ENCODE data around the gene SELENOF. TPM values are rescaled to one million over a fixed set of nuclear protein-coding genes. Genes with fewer than 3 reads are reported as not detected.

The SELENOF gene
- total and polyA plus RNA-seq, 2 of the 13 experiments (the other 11 are each of a cell fraction or from before 2014, with no cell fraction given), result 133 to 163 TPM

GRCh38 chr1:86861424-86861823, 52.5 kb downstream of the SELENOF start:
- no peak overlapping the region for H3K4me2 ChIP-seq (ENCODE audit: low read depth, low read length)
- peaks cover 19% of the 10 kb centered on the region for H3K4me1 ChIP-seq (ENCODE audit: insufficient read depth, low read length)
- CTCF ChIA-PET (ENCODE audit: low intra/inter-chr PET ratio, low total read pairs), result no interaction called here
- H3K27ac ChIP-seq (ENCODE audit: extremely low read length, insufficient read depth, low read length), result peak overlapping the region; percentile 51
- in situ Hi-C loops (cut with HindIII; ENCODE audit: extremely low pct_ligation_motif_present, low pct_unique_long_range_greater_than_20kb) (no loop called here), intact Hi-C loops (cut with micrococcal nuclease; ENCODE audit: unreplicated experiment) (no loop called here)
- H2AFZ ChIP-seq (ENCODE audit: low read length), result no peak overlapping the region
- ATAC-seq (no peak), FAIRE-seq (no peak), DNase-seq (ENCODE audit: low spot score) (no peak)
- H3K27me3 ChIP-seq (ENCODE audit: control insufficient read depth in 1 of 2, insufficient read depth in 2 of 2, low read length in 2 of 2), result no peaks in the 10 kb centered on the region
- H3K4me3 ChIP-seq (replicated peaks in 1 of 3; ENCODE audit: insufficient read depth in 1 of 3, low read depth in 2 of 3, low read length in 3 of 3), result no peak overlapping the region
- POLR2A ChIA-PET, result no interaction called here
- no peaks in the 10 kb centered on the region for H3K9me3 ChIP-seq (ENCODE audit: low read length)
- 97% methylated on average over 1 of the region's 1 CpG for WGBS (ENCODE audit: low lambda C conversion rate)
- H3K9ac ChIP-seq (ENCODE audit: insufficient read depth, low read depth, low read length), result no peak overlapping the region
- no peaks in the 10 kb centered on the region for H3K79me2 ChIP-seq (ENCODE audit: insufficient read depth, low read length)
- BruUV-seq (replicated peaks), result no TSS peak
- H3K36me3 ChIP-seq (replicated peaks in 1 of 2; ENCODE audit: control insufficient read depth in 1 of 2, insufficient read depth in 2 of 2, low read length in 2 of 2), result peaks cover 1 to 10% of the 10 kb centered on the region in 2 experiments; a peak in 2 of 5 replicates
- TF ChIP-seq HDAC1 (CRISPR knock-in tag; IDR thresholded peaks at IDR 0.05) (no peak), ZNF256 (CRISPR knock-in tag; conservative IDR thresholded peaks at IDR 0.05) (no peak), GTF3A (CRISPR knock-in tag; conservative IDR thresholded peaks at IDR 0.05) (no peak), ATF6 (CRISPR knock-in tag; conservative IDR thresholded peaks at IDR 0.05) (no peak), ZSCAN30 (CRISPR knock-in tag; IDR thresholded peaks at IDR 0.05) (no peak)
- no peaks in the 10 kb centered on the region for H4K20me1 ChIP-seq (ENCODE audit: insufficient read depth, low read length)

GRCh38 chr1:86860424-86860823, 53.5 kb downstream of the SELENOF start:
- FAIRE-seq (no peak), DNase-seq (ENCODE audit: low spot score) (peak; percentile 69), ATAC-seq (peak; percentile 65)
- Histone ChIP-seq H3K27ac (ENCODE audit: extremely low read length, insufficient read depth, low read length) (peak overlapping the region; percentile 51), H3K79me2 (ENCODE audit: insufficient read depth, low read length) (no peaks in the 10 kb centered on the region), H3K27me3 (ENCODE audit: control insufficient read depth in 1 of 2, insufficient read depth in 2 of 2, low read length in 2 of 2) (no peaks in the 10 kb centered on the region), H3K36me3 (replicated peaks in 1 of 2; ENCODE audit: control insufficient read depth in 1 of 2, insufficient read depth in 2 of 2, low read length in 2 of 2) (peaks cover 0 to 10% of the 10 kb centered on the region in 2 experiments; a peak in 1 of 5 replicates), H3K9me3 (ENCODE audit: low read length) (no peaks in the 10 kb centered on the region), H3K9ac (ENCODE audit: insufficient read depth, low read depth, low read length) (no peak overlapping the region), H3K4me3 (replicated peaks in 1 of 3; ENCODE audit: insufficient read depth in 1 of 3, low read depth in 2 of 3, low read length in 3 of 3) (no peak overlapping the region; a peak in 1 of 6 replicates), H4K20me1 (ENCODE audit: insufficient read depth, low read length) (no peaks in the 10 kb centered on the region), H2AFZ (ENCODE audit: low read length) (no peak overlapping the region), H3K4me1 (ENCODE audit: insufficient read depth, low read length) (peaks cover 19% of the 10 kb centered on the region), H3K4me2 (ENCODE audit: low read depth, low read length) (peak overlapping the region; percentile 37; the same call in 1 of the 2 replicates)
- intact Hi-C loops (cut with micrococcal nuclease; ENCODE audit: unreplicated experiment) (no loop called here), in situ Hi-C loops (cut with HindIII; ENCODE audit: extremely low pct_ligation_motif_present, low pct_unique_long_range_greater_than_20kb) (no loop called here)
- ChIA-PET CTCF (ENCODE audit: low intra/inter-chr PET ratio, low total read pairs) (no interaction called here), POLR2A (interaction anchor here (1.6 kb wide), 1 partner anchor 53 kb away, joined by 6 read pairs; the partner anchor contains the start of genes HS2ST1 and SELENOF)
- no TSS peak for BruUV-seq (replicated peaks)
- WGBS (ENCODE audit: low lambda C conversion rate), result 63% methylated on average over 1 of the region's 1 CpG
- TF ChIP-seq HNF4A (CRISPR knock-in tag; IDR thresholded peaks at IDR 0.05), result peak; percentile 79
- no peak for TF ChIP-seq KLF16 (CRISPR knock-in tag; IDR thresholded peaks at IDR 0.05)
- peak; percentile 28; the same call in 1 of the 2 replicates for TF ChIP-seq CEBPB (IDR thresholded peaks at IDR 0.05; ENCODE audit: borderline replicate concordance, low read depth, low read length)
- TF ChIP-seq ARID5B (CRISPR knock-in tag; IDR thresholded peaks at IDR 0.05), result peak; percentile 36; the same call in 1 of the 2 replicates
- TF ChIP-seq CEBPG (CRISPR knock-in tag; IDR thresholded peaks at IDR 0.05), result peak; percentile 75
- TF ChIP-seq GATAD2A (CRISPR knock-in tag; IDR thresholded peaks at IDR 0.05), result peak; percentile 62; the same call in 1 of the 2 replicates
- TF ChIP-seq, protein P1, sequence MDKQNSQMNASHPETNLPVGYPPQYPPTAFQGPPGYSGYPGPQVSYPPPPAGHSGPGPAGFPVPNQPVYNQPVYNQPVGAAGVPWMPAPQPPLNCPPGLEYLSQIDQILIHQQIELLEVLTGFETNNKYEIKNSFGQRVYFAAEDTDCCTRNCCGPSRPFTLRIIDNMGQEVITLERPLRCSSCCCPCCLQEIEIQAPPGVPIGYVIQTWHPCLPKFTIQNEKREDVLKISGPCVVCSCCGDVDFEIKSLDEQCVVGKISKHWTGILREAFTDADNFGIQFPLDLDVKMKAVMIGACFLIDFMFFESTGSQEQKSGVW (CRISPR knock-in tag; IDR thresholded peaks at IDR 0.05; ENCODE audit: borderline replicate concordance), result no peak
- 0 out of 2 replicates have a peak, but pooled peaks have one; percentile 22 for TF ChIP-seq NFIC (IDR thresholded peaks at IDR 0.05; ENCODE audit: low read length)
